HG03558 (cell line): Measurements from ENCODE around the gene GCA.

Experiments used
- ATAC-seq: cut with Tn5 transposase; IDR thresholded peaks from one replicate; pipeline ENCODE4 v1.9.1; 2021; ENCODE audit warnings: moderate number of reproducible peaks; ENCODE audit not compliant: unreplicated experiment; ENCODE audit errors: extremely low read depth

The GCA gene

GRCh38 chr2:162401871-162402270 is 57.9 kb downstream of the GCA start:
- no peak for ATAC-seq

DNA sequence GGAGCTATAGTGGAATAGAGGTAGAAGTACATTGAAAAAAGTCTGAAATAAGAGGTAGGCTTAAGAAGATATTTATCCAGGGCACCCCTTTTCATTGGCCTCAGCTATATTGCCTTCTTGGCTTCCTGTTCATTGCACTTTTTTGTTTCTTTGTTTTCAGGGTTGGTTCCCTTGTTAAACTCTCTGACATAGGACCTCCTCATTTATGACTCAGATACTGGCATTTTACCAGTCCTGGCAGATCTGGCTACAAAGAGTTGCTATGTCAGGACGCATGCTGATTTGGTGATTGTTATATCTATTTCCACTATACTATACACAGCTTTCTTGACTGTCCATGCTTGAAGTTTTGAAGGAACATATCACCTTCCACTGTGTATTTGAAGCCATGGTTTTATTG is 60.0 kb downstream of the GCA start:
- ATAC-seq, result no peak
